Upper lobe of left lung (tissue), 6 donors: ENCODE results near the gene MIER2. TPM values are rescaled to one million over a fixed set of nuclear protein-coding genes. Genes with fewer than 3 reads are reported as not detected.

Source experiments
- ATAC-seq, 2 donors: fragments of 200-7000 bp; cut with Tn5 transposase; one replicate each; pipeline ENCODE4 v1.9.1; 2022; ENCODE audit warnings: mild to moderate bottlenecking in 2 of 2, moderate library complexity in 2 of 2; ENCODE audit not compliant: low FRiP score in 2 of 2
- DNase-seq, 2 donors: peaks; one replicate each; pipeline ENCODE4 v3.0.0-alpha.2; 2019 to 2020
- H3K27ac ChIP-seq, 4 donors: fragments of 200-600 bp; sonication (generic); one replicate each; pipeline ENCODE4 v1.5.1; 2016 to 2019
- H3K27me3 ChIP-seq, 4 donors: fragments of 200-600 bp; sonication (generic); one replicate each; pipeline ENCODE4 v1.5.1; 2017 to 2019
- H3K36me3 ChIP-seq, 4 donors: fragments of 200-600 bp; sonication (generic); one replicate each; pipeline ENCODE4 v1.5.1; 2016 to 2019
- H3K4me1 ChIP-seq, 4 donors: fragments of 200-600 bp; sonication (generic); one replicate each; pipeline ENCODE4 v1.5.1; 2018 to 2019
- H3K4me3 ChIP-seq, 4 donors: fragments of 200-600 bp; sonication (generic); one replicate each; pipeline ENCODE4 v1.5.1; 2017 to 2019; ENCODE audit warnings: mild to moderate bottlenecking in 2 of 4, moderate library complexity in 1 of 4
- H3K9me3 ChIP-seq, 4 donors: fragments of 200-600 bp; sonication (generic); one replicate each; pipeline ENCODE4 v1.5.1; 2018 to 2019
- EP300 ChIP-seq, 4 donors: sonication (generic); formaldehyde crosslinking; IDR thresholded peaks; one replicate each; pipeline ENCODE4 v1.5.1; 2017; ENCODE audit warnings: antibody characterized with exemption in 4 of 4, control low read depth in 2 of 4
- POLR2A ChIP-seq, 4 donors: fragments of 450-650 bp; IDR thresholded peaks; one replicate each; pipeline ENCODE4 v1.5.1; 2016 to 2017; ENCODE audit warnings: antibody characterized with exemption in 4 of 4, mild to moderate bottlenecking in 2 of 4
- POLR2AphosphoS5 ChIP-seq, 2 donors: sonication (generic); formaldehyde crosslinking; IDR thresholded peaks; one replicate each; pipeline ENCODE4 v1.5.1; 2017; ENCODE audit warnings: antibody characterized with exemption in 2 of 2
- WGBS, 2 donors: methylation state at CpG; one replicate each; pipeline ENCODE4 v1.1.5; 2017 to 2018; 5-methylcytosine and 5-hydroxymethylcytosine counted together
- total RNA-seq, 6 donors: library from RNA; depleted of rRNA in 4 of 6; stranded (reverse); fragments of >200 nt in 4 of 6; gene quantifications; one replicate each; pipeline versions ENCODE4 v1.1.0 to v1.2.1, GENCODE V29; 2016 to 2021
- TF ChIP-seq, protein P1 (sequence below), 6 experiments: fragments of 450-650 bp in 4 of 6; fragments of 200-600 bp in 2 of 6; sonication (generic) in 2 of 6; IDR thresholded peaks; one replicate each; pipeline ENCODE4 v1.5.1; 2016 to 2019; ENCODE audit warnings: antibody characterized with exemption in 6 of 6
- donor health status: DM: no; HTN: no; CAD: no; lungs with moderate emphysema.
- donor health status: DM: no; HTN: yes; CAD: no; lungs with severe emphysema.

The MIER2 gene
- total RNA-seq, 6 donors from 2014 or later = 16.4 to 64.8 (median 31.7) TPM

DNA sequence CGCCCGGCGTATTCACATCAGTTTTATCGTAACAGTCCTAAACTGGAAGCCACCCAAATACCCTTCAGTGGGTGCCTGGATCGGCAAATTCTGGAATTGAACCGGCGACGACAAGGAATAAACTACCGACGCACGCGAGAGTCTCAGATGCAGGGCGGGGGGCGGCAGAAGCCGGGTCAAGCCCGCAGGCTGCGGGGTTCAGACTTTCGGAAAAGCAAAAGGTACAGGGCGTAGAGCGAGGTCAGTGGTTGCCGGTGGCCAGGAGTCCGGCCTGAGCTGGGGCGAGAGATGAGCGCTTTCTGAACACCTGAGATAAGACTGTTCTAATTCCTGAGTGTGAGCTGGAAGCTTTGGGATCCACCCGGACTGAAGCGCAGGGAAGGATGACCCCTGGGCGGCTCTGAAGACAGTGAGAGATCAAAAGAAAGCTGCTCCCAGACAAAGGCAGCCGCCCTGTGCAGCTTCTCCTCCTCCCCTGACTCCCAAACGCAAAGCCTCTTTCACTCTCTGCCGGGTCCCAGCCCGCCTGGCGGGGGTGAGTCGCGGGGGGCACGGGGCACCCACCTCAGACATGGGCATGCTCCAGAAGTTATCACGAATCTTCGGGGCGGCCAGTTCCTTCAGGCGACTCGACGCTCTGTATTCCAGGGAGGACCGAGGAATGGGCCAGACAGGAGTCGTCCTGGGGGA lies 26.2 kb upstream of the MIER2 start:
- TF ChIP-seq, protein P1, sequence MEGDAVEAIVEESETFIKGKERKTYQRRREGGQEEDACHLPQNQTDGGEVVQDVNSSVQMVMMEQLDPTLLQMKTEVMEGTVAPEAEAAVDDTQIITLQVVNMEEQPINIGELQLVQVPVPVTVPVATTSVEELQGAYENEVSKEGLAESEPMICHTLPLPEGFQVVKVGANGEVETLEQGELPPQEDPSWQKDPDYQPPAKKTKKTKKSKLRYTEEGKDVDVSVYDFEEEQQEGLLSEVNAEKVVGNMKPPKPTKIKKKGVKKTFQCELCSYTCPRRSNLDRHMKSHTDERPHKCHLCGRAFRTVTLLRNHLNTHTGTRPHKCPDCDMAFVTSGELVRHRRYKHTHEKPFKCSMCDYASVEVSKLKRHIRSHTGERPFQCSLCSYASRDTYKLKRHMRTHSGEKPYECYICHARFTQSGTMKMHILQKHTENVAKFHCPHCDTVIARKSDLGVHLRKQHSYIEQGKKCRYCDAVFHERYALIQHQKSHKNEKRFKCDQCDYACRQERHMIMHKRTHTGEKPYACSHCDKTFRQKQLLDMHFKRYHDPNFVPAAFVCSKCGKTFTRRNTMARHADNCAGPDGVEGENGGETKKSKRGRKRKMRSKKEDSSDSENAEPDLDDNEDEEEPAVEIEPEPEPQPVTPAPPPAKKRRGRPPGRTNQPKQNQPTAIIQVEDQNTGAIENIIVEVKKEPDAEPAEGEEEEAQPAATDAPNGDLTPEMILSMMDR (IDR thresholded peaks at IDR 0.05) = no peak
- no peak for TF ChIP-seq POLR2AphosphoS5 (IDR thresholded peaks at IDR 0.05)
- no peak for TF ChIP-seq POLR2A (IDR thresholded peaks at IDR 0.05)
- TF ChIP-seq EP300 (IDR thresholded peaks at IDR 0.05) = no peak
- Histone ChIP-seq H3K9me3 (no peaks in the 10 kb centered on the region), H3K27me3 (no peaks in the 10 kb centered on the region), H3K4me1 (peaks cover 0 to 12% (median 2%) of the 10 kb centered on the region in 4 donors), H3K4me3 (no peak overlapping the region), H3K27ac (no peak overlapping the region), H3K36me3 (no peaks in the 10 kb centered on the region)
- 89 to 91% methylated on average over 42 to 43 of the region's 43 CpGs for WGBS, 2 donors
- no peak for ATAC-seq
- DNase-seq = no peak

- TF ChIP-seq EP300 (IDR thresholded peaks at IDR 0.05) (no peak), POLR2AphosphoS5 (IDR thresholded peaks at IDR 0.05) (no peak), POLR2A (IDR thresholded peaks at IDR 0.05) (no peak)
- TF ChIP-seq, protein P1 (IDR thresholded peaks at IDR 0.05) = no peak
Measured at GRCh38 chr19:369876-370275, 25.3 kb upstream of the MIER2 start.

GRCh38 chr19:369256-369655 lies 24.7 kb upstream of the MIER2 start:
- peaks cover 0 to 12% (median 2%) of the 10 kb centered on the region in 4 donors for H3K4me1 ChIP-seq
- no peaks in the 10 kb centered on the region for H3K9me3 ChIP-seq
- WGBS, 2 donors = 87 to 89% methylated on average over 13 of the region's 13 CpGs
- H3K27ac ChIP-seq = no peak overlapping the region
- TF ChIP-seq POLR2A (IDR thresholded peaks at IDR 0.05) (no peak), EP300 (IDR thresholded peaks at IDR 0.05) (no peak)
- ATAC-seq (no peak), DNase-seq (no peak)
- no peaks in the 10 kb centered on the region for H3K36me3 ChIP-seq
- H3K4me3 ChIP-seq = no peak overlapping the region
- no peaks in the 10 kb centered on the region for H3K27me3 ChIP-seq

More at GRCh38 chr19:369876-370275, 25.3 kb upstream of the MIER2 start:
- H3K4me3 ChIP-seq = no peak overlapping the region
- 87 to 98% methylated on average over 13 of the region's 14 CpGs for WGBS, 2 donors
- H3K27ac ChIP-seq = no peak overlapping the region
- peaks cover 0 to 12% (median 2%) of the 10 kb centered on the region in 4 donors for H3K4me1 ChIP-seq
- no peaks in the 10 kb centered on the region for H3K9me3 ChIP-seq
- no peak for ATAC-seq
- no peaks in the 10 kb centered on the region for H3K27me3 ChIP-seq
- no peak for DNase-seq
- H3K36me3 ChIP-seq = no peaks in the 10 kb centered on the region

- WGBS, 2 donors = 73 to 77% methylated on average over 7 of the region's 7 CpGs
- H3K4me3 ChIP-seq = no peak overlapping the region
- no peak for TF ChIP-seq POLR2AphosphoS5 (IDR thresholded peaks at IDR 0.05)
- TF ChIP-seq, protein P1 (IDR thresholded peaks at IDR 0.05) = no peak
- TF ChIP-seq POLR2A (IDR thresholded peaks at IDR 0.05) = no peak
- no peak for TF ChIP-seq EP300 (IDR thresholded peaks at IDR 0.05)
- no peaks in the 10 kb centered on the region for H3K36me3 ChIP-seq
- H3K27ac ChIP-seq = no peak overlapping the region
- peaks cover 0 to 12% (median 2%) of the 10 kb centered on the region in 4 donors for H3K4me1 ChIP-seq
- no peak for DNase-seq
- ATAC-seq = no peak
- no peaks in the 10 kb centered on the region for H3K27me3 ChIP-seq
- H3K9me3 ChIP-seq = no peaks in the 10 kb centered on the region
Measured at GRCh38 chr19:368630-369024, 24.0 kb upstream of the MIER2 start.

DNA sequence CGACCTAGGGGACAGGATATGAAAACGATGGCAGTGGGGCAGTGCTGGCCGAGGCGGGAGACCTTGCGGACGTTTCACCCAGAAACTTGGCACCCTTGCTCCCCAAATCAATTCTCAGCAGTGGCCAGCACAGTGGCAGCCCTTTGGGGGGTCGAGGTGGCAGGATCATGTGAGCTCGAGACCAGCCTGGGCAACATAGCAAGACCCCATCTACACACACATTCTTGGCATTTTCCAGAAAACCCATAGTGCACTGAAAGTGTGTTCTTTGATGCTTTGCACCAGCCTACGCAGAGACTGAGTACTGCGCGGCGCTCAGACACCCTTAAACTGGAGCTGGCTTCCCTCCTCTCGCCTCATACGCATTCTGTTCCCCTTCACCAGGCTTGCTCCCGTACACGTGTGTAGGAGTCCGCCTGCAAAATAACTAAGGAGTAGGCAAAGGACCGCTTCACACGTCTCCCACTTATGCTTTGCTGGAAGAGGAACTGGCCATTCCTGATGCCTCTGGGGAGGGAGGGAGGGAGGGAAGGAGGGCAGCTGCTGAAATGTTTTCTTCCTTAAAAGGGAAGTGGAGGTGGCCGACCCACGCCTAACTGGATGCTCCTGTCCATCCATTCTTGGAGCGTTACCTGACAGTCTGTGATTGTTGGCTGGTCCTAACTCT lies 23.5 kb upstream of the MIER2 start:
- Histone ChIP-seq H3K4me3 (no peak overlapping the region), H3K36me3 (no peaks in the 10 kb centered on the region), H3K27ac (no peak overlapping the region), H3K4me1 (peaks cover 0 to 12% (median 2%) of the 10 kb centered on the region in 4 donors), H3K27me3 (no peaks in the 10 kb centered on the region), H3K9me3 (no peaks in the 10 kb centered on the region)
- ATAC-seq (no peak), DNase-seq (no peak)
- TF ChIP-seq, protein P1 (IDR thresholded peaks at IDR 0.05) = no peak
- TF ChIP-seq EP300 (IDR thresholded peaks at IDR 0.05) (no peak), POLR2AphosphoS5 (IDR thresholded peaks at IDR 0.05) (no peak), POLR2A (IDR thresholded peaks at IDR 0.05) (no peak)
- 68 to 71% methylated on average over 16 to 22 of the region's 22 CpGs for WGBS, 2 donors
